HG02623 (cell line): ENCODE measurements around the gene LCMT1.
"Not testable (repeated sequence)": the region's sequence is repeated elsewhere in the genome, so short reads cannot be mapped to it uniquely, and the experiment has no call there.

Experiments used
- ATAC-seq: cut with Tn5 transposase; IDR thresholded peaks from one replicate; pipeline ENCODE4 v1.9.1; 2021; ENCODE audit warnings: moderate library complexity; ENCODE audit not compliant: unreplicated experiment

The LCMT1 gene

DNA sequence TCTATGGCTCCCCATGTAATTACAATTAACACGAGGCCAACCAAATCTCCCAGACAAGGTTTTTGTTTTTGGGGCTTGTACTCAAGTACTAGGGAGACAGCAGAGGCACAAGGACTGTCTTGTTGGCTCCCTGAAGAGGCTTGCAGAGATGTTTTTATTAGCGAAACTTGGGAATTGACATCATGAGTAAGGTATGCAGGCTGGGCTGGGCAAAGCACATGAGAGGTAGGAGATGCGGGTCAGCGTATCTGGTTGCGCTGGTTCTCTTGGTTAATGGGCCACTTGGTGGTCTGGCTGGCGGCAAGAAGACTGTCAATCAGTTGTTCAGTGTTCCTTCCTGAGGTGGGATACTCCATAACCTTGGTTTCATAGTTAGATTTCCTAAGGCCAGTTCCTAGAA is 28.9 kb downstream of the LCMT1 start:
- ATAC-seq, result no peak

- ATAC-seq, result no peak
Observed at GRCh38 chr16:25141648-25142047, 30.1 kb downstream of the LCMT1 start.

GRCh38 chr16:25143928-25144327 is 32.4 kb downstream of the LCMT1 start:
- ATAC-seq, result no peak

- no peak for ATAC-seq
Observed at GRCh38 chr16:25148568-25149215, 37.1 kb downstream of the LCMT1 start.

GRCh38 chr16:25151996-25152395 is 40.5 kb downstream of the LCMT1 start:
- no peak for ATAC-seq

GRCh38 chr16:25155553-25156460 is 44.3 kb downstream of the LCMT1 start:
- ATAC-seq, result no peak

GRCh38 chr16:25157271-25157875 is 45.8 kb downstream of the LCMT1 start:
- ATAC-seq, result no peak

- no peak for ATAC-seq
Observed at GRCh38 chr16:25158401-25158800, 46.9 kb downstream of the LCMT1 start.

GRCh38 chr16:25161753-25162367 is 50.3 kb downstream of the LCMT1 start:
- ATAC-seq, result no peak

GRCh38 chr16:25163683-25164082 is 52.1 kb downstream of the LCMT1 start:
- ATAC-seq, result no peak

DNA sequence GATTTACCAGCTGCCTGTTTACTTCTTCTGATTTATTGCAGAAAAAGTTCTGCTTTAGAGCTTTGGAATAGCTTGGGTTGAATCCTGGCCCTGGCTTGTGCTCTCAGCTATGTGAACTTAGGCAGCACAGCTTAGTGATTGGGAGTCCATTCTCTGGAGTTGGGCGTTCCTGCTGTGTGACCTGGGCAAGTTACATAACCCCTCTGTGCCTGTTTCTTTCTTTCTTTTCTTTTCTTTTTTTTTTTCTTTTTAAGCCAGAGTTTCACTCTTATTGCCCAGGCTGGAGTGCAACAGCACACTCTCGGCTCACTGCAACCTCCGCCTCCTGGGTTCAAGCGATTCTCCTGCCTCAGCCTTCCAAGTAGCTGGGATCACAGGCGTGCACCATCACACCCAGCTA is 53.7 kb downstream of the LCMT1 start:
- no peak for ATAC-seq

GRCh38 chr16:25167920-25168319 is 56.4 kb downstream of the LCMT1 start:
- not testable (repeated sequence) for ATAC-seq

DNA sequence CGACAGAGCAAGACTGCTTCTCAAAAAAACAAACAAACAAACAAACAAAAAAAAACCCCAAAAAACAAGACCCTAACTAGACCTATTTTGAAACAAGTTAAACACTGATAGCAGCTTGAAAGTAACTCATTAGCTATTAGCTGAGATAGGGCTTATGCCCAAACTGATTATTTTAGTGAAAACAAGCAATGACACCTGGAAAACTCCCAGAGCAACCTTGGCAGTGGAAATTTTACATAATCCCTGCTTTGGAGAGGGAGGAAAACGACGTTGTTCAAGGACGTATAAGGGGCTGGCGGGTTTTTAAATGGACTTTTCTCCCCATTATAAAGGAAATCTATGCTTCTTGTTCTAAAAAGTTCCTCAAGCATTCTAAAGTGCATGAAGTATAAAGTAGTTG is 59.8 kb downstream of the LCMT1 start:
- no peak for ATAC-seq

DNA sequence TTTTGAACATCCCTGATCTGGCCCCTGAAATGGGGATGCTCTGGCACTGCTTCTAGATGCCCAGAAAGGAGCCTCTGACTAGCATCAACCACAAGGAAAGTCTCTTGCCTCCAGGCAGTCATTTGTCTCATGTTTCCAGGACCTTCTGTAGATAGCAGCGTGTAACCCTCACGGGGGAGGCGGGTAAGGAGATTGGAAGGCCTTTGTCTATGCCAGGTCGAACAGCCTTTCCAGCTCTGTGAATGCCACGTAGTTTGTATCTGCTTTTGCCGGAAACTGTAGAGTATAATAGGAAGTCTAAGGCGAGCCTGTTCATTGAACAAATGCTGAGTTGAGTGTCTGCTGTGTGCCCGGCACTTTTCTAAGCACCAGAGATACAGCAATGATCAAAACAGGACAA is 61.3 kb downstream of the LCMT1 start:
- no peak for ATAC-seq

DNA sequence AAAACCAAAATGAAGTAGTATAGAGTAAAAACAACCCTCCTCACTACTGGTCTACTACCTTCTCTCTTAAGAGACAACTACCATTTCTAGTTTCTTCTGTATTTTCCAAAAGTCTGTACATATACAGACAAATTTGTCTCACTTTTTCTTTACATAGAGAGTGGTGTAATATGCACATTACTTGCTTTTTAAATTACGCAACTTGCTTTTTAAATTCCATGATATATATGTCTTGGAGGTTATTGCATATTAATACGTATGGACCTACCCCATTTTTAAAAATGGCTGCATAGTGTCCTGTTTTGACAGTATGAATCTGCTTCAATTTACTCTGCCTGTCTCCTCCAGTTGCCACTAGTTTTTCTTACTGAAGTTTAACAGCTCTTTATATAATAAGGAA is 62.7 kb downstream of the LCMT1 start:
- no peak for ATAC-seq

DNA sequence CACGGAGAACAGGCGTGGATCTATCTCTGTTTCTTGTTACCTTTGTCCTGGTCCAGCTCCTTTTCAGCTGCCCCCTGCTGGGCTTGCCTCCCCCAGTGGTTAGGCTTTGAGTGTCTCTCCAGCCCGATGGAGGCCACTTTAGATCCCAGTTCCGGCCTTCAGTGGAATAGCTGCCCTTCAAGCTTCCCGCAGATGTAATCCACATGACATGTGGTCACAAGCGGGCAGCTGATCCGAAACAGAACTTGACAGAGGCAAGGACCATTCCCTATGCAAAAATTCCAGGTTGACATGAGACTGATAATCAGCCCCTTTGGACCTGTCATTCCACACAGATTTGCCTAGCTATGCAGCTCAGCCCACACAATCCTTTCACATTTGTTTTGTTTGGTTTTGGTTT is 64.6 kb downstream of the LCMT1 start:
- no peak for ATAC-seq

- ATAC-seq, result no peak
Observed at GRCh38 chr16:25177512-25177830, 65.9 kb downstream of the LCMT1 start.

GRCh38 chr16:25177831-25178688 is 66.5 kb downstream of the LCMT1 start:
- ATAC-seq, result no peak

DNA sequence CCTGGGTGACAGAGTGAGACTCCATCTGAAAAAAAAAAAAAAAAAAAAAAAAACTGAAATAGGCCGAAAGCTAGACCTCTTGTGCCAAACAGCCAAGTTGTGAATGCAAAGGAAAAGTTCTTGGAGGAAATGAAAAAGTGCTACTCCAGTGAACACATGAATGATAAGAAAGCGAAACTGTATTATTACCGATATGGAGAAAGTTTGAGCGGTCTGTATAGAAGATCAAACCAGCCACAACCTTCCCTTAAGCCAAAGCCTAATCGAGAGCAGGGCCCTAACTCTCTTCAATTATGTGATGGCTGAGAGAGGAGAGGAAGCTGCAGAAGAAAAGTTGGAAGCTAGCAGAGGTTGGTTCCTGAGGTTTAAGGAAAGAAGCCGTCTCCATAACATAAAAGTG is 69.7 kb downstream of the LCMT1 start:
- not testable (repeated sequence) for ATAC-seq

GRCh38 chr16:25184771-25185170 is 73.2 kb downstream of the LCMT1 start:
- ATAC-seq, result no peak

- ATAC-seq, result no peak
Observed at GRCh38 chr16:25187491-25187795, 75.9 kb downstream of the LCMT1 start.
